ENCODE results near the gene FRAS1.

The FRAS1 gene

DNA sequence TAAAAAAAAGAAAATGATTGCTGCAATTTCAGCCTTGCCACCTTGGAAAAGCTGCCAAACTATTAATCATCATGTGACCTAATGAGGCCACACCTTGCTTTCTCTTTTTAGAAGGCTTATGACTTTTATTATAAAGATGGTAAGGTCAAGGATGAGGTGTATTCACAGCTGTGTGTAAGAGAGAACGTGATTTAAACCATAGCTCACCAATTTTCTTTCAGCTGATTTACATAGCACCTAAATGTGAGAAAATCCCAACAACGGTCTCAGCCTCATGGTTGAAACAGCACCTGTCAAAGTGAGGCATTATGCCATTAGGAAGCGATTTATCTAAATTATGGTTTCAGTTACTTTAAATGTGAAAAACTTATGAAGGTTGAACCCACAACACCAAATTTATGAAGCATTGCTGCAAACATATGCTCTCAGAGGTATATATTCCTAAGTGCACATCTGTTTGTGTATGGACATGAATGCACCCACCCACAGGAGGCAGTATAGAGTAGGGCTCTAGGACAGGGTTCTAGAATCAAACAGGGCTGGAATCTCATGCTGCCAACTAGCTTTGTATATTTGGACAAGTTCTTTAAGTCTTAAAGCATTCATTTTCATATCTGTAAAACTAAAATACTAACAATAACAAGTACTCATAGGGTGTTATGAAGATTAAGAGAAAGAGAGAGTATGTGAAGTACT is 535.1 kb downstream of the FRAS1 start:
- DNase-seq: peak; percentile 36 to 56 (median 52)
- Histone ChIP-seq H3K9me3 (ENCODE audit: control extremely low read depth in 1 of 5, control insufficient read depth in 4 of 5, insufficient read depth in 2 of 5, low read depth in 1 of 5, low read length in 4 of 5) (peaks cover 0 to 1% (median 0%) of the 10 kb centered on the region in 5 experiments), H3K27ac (ENCODE audit: insufficient read depth in 1 of 2, low read depth in 1 of 2, low read length in 2 of 2, poor library complexity in 1 of 2, severe bottlenecking in 2 of 2) (no peak overlapping the region), H3K4me3 (ENCODE audit: control insufficient read depth in 1 of 7, extremely low read depth in 1 of 7, insufficient read depth in 4 of 7, low read depth in 2 of 7, low read length in 6 of 7) (no peak overlapping the region), H3K36me3 (ENCODE audit: control insufficient read depth in 4 of 4, insufficient read depth in 4 of 4, low read length in 3 of 4) (peaks cover 0 to 3% (median 0%) of the 10 kb centered on the region in 4 experiments), H3K27me3 (replicated peaks in 2 of 5; ENCODE audit: control insufficient read depth in 4 of 5, insufficient read depth in 5 of 5, low read length in 4 of 5) (no peaks in the 10 kb centered on the region), H3K4me1 (ENCODE audit: control extremely low read depth in 1 of 4, control insufficient read depth in 4 of 4, insufficient read depth in 4 of 4, low read length in 3 of 4) (no peaks in the 10 kb centered on the region)
- ChIA-PET POLR2A (no interaction called here), CTCF (interaction anchor here (0.6 to 3.0 kb wide), 12 partner anchors 8 to 533 kb away, joined by 3 to 10 read pairs (median 4); no protein-coding TSS in a partner anchor)
- no CpG with 5 or more reads among the region's 3 CpGs for WGBS (ENCODE audit: insufficient coverage)
